GM21529 (cell line): ENCODE measurements around the gene UGP2.
A peak's percentile ranks its signal among the peaks of the same experiment; 100 is the strongest.
"Not testable (repeated sequence)": the region's sequence is repeated elsewhere in the genome, so short reads cannot be mapped to it uniquely, and the experiment has no call there.

Source experiments
- ATAC-seq: cut with Tn5 transposase; IDR thresholded peaks from one replicate; pipeline ENCODE4 v1.9.1; 2021; ENCODE audit not compliant: unreplicated experiment

UGP2 gene

GRCh38 chr2:63840081-63840784 lies 1.5 kb upstream of the UGP2 start:
- ATAC-seq: peak; percentile 25

GRCh38 chr2:63840785-63841253 lies 877 bp upstream of the UGP2 start:
- peak; percentile 89 for ATAC-seq

- no peak for ATAC-seq
Measured at GRCh38 chr2:63842149-63843061, 709 bp downstream of the UGP2 start.

GRCh38 chr2:63843093-63843492 lies 1.4 kb downstream of the UGP2 start:
- ATAC-seq: no peak

GRCh38 chr2:63843791-63844190 lies 2.1 kb downstream of the UGP2 start:
- ATAC-seq: no peak

- no peak for ATAC-seq
Measured at GRCh38 chr2:63844616-63845015, 2.9 kb downstream of the UGP2 start.

GRCh38 chr2:63845866-63846265 lies 4.2 kb downstream of the UGP2 start:
- no peak for ATAC-seq

GRCh38 chr2:63846487-63846886 lies 4.8 kb downstream of the UGP2 start:
- no peak for ATAC-seq

GRCh38 chr2:63847571-63847970 lies 5.9 kb downstream of the UGP2 start:
- not testable (repeated sequence) for ATAC-seq

- no peak for ATAC-seq
Measured at GRCh38 chr2:63849381-63850203, 7.9 kb downstream of the UGP2 start.

GRCh38 chr2:63850204-63850571 lies 8.5 kb downstream of the UGP2 start:
- ATAC-seq: no peak

GRCh38 chr2:63850649-63851048 lies 9.0 kb downstream of the UGP2 start:
- no peak for ATAC-seq

GRCh38 chr2:63851691-63852311 lies 10.1 kb downstream of the UGP2 start:
- ATAC-seq: no peak

- ATAC-seq: no peak
Measured at GRCh38 chr2:63853527-63854310, 12.0 kb downstream of the UGP2 start.

- ATAC-seq: no peak
Measured at GRCh38 chr2:63855418-63856302, 14.0 kb downstream of the UGP2 start.

GRCh38 chr2:63856303-63856603 lies 14.6 kb downstream of the UGP2 start:
- no peak for ATAC-seq

- ATAC-seq: no peak
Measured at GRCh38 chr2:63858291-63858690, 16.6 kb downstream of the UGP2 start.

- no peak for ATAC-seq
Measured at GRCh38 chr2:63861220-63861822, 19.6 kb downstream of the UGP2 start.

GRCh38 chr2:63862806-63863205 lies 21.1 kb downstream of the UGP2 start:
- ATAC-seq: no peak
